Breast epithelium (tissue), 3 donors: ENCODE data around the gene GRIA4.

Experiments
- CTCF ChIP-seq, 3 donors: fragments of 450-650 bp; IDR thresholded peaks; one replicate each; pipeline ENCODE4 v1.5.1; 2016 to 2017; ENCODE audit warnings: antibody characterized with exemption in 3 of 3, mild to moderate bottlenecking in 3 of 3, moderate library complexity in 3 of 3
- POLR2A ChIP-seq: fragments of 450-650 bp; IDR thresholded peaks from one replicate; pipeline ENCODE4 v1.6.1; 2016; ENCODE audit warnings: antibody characterized with exemption, mild to moderate bottlenecking, moderate library complexity
- POLR2AphosphoS5 ChIP-seq, 3 donors: sonication (generic); formaldehyde crosslinking; IDR thresholded peaks; one replicate each; pipeline ENCODE4 v1.6.1; 2017; ENCODE audit warnings: antibody characterized with exemption in 3 of 3

GRCh38 chr11:105757107-105757506 is 147.2 kb downstream of the GRIA4 start:
- TF ChIP-seq CTCF (IDR thresholded peaks at IDR 0.05): no peak
- no peak for TF ChIP-seq POLR2A
- no peak for TF ChIP-seq POLR2AphosphoS5 (IDR thresholded peaks at IDR 0.05)
